ENCODE data around the gene NTF3. TPM values are rescaled to one million over a fixed set of nuclear protein-coding genes. Genes with fewer than 3 reads are reported as not detected.
A peak's percentile ranks its signal among the peaks of the same experiment; 100 is the strongest.

NTF3 gene
- total and polyA plus RNA-seq, 5 experiments from 2014 or later = not detected

- Mint-ChIP-seq H3K9me3 (peaks cover 0 to 18% (median 5%) of the 10 kb centered on the region in 9 donors), H3K27ac (no peak overlapping the region), H3K36me3 (no peaks in the 10 kb centered on the region), H3K27me3 (peaks cover 3 to 35% (median 8%) of the 10 kb centered on the region in 5 donors), H3K4me1 (peaks cover 0 to 3% (median 0%) of the 10 kb centered on the region in 4 donors), H3K4me3 (no peak overlapping the region)
- POLR2A ChIA-PET = no interaction called here
- no peak for DNase-seq
- no peak for ATAC-seq
These were observed 24.7 kb upstream of the NTF3 start for GRCh38 chr12:5407034-5407856.

- no peak overlapping the region for H3K27ac Mint-ChIP-seq
- DNase-seq (no peak), ATAC-seq (no peak)
- H3K36me3 Mint-ChIP-seq = peaks cover 0 to 2% (median 0%) of the 10 kb centered on the region in 3 donors
- H3K27me3 Mint-ChIP-seq = peaks cover under 1 to 25% (median 7%) of the 10 kb centered on the region in 5 donors
- no peaks in the 10 kb centered on the region for H3K4me1 Mint-ChIP-seq
- peaks cover 2 to 23% (median 11%) of the 10 kb centered on the region in 9 donors for H3K9me3 Mint-ChIP-seq
- POLR2A ChIA-PET = no interaction called here
- H3K4me3 Mint-ChIP-seq = no peak overlapping the region
These were observed 22.3 kb upstream of the NTF3 start for GRCh38 chr12:5409619-5410018.

- ATAC-seq (no peak), DNase-seq (no peak)
- Mint-ChIP-seq H3K27me3 (peaks cover 1 to 29% (median 10%) of the 10 kb centered on the region in 5 donors), H3K9me3 (peaks cover 5 to 22% (median 10%) of the 10 kb centered on the region in 9 donors), H3K36me3 (peaks cover 0 to 5% (median 0%) of the 10 kb centered on the region in 3 donors), H3K4me3 (no peak overlapping the region), H3K4me1 (no peaks in the 10 kb centered on the region), H3K27ac (no peak overlapping the region)
- POLR2A ChIA-PET = interaction anchor here (0.7 kb wide), 1 partner anchor 16 kb away, joined by 3 read pairs; no protein-coding TSS in a partner anchor
These were observed 15.3 kb upstream of the NTF3 start for GRCh38 chr12:5416571-5416970.

GRCh38 chr12:5417500-5417899, 14.4 kb upstream of the NTF3 start:
- H3K4me1 Mint-ChIP-seq = no peaks in the 10 kb centered on the region
- no peak for DNase-seq
- peaks cover 2 to 21% (median 7%) of the 10 kb centered on the region in 9 donors for H3K9me3 Mint-ChIP-seq
- no peak for ATAC-seq
- H3K27me3 Mint-ChIP-seq = peaks cover 1 to 38% (median 12%) of the 10 kb centered on the region in 5 donors
- peaks cover 0 to 5% (median 0%) of the 10 kb centered on the region in 3 donors for H3K36me3 Mint-ChIP-seq
- POLR2A ChIA-PET = no interaction called here
- no peak overlapping the region for H3K27ac Mint-ChIP-seq
- H3K4me3 Mint-ChIP-seq = no peak overlapping the region

- Mint-ChIP-seq H3K4me1 (peaks cover 9 to 22% (median 15%) of the 10 kb centered on the region in 4 donors), H3K27me3 (peaks cover 24 to 70% (median 45%) of the 10 kb centered on the region in 5 donors), H3K36me3 (no peaks in the 10 kb centered on the region), H3K4me3 (peak overlapping the region in 1 of 10 donors; percentile 26), H3K27ac (no peak overlapping the region), H3K9me3 (peaks cover 0 to 6% (median 0%) of the 10 kb centered on the region in 9 donors)
- POLR2A ChIA-PET = no interaction called here
- ATAC-seq (no peak), DNase-seq (no peak)
These were observed 3.3 kb upstream of the NTF3 start for GRCh38 chr12:5428332-5429221.

GRCh38 chr12:5429741-5430557, 2.0 kb upstream of the NTF3 start:
- H3K36me3 Mint-ChIP-seq = no peaks in the 10 kb centered on the region
- no peak for DNase-seq
- H3K4me1 Mint-ChIP-seq = peaks cover 9 to 22% (median 15%) of the 10 kb centered on the region in 4 donors
- H3K27ac Mint-ChIP-seq = no peak overlapping the region
- ATAC-seq = no peak
- peaks cover 0 to 7% (median 0%) of the 10 kb centered on the region in 9 donors for H3K9me3 Mint-ChIP-seq
- peak overlapping the region in 3 of 10 donors; percentile 16 to 34 (median 16) for H3K4me3 Mint-ChIP-seq
- POLR2A ChIA-PET = no interaction called here
- peaks cover 22 to 70% (median 45%) of the 10 kb centered on the region in 5 donors for H3K27me3 Mint-ChIP-seq

GRCh38 chr12:5430641-5431603, 986 bp upstream of the NTF3 start:
- POLR2A ChIA-PET = no interaction called here
- Mint-ChIP-seq H3K27ac (no peak overlapping the region), H3K36me3 (no peaks in the 10 kb centered on the region), H3K4me1 (peaks cover 9 to 22% (median 15%) of the 10 kb centered on the region in 4 donors), H3K4me3 (peak overlapping the region; percentile 22 to 88 (median 71)), H3K27me3 (peaks cover 19 to 70% (median 43%) of the 10 kb centered on the region in 5 donors), H3K9me3 (peaks cover 0 to 7% (median 0%) of the 10 kb centered on the region in 9 donors)
- no peak for DNase-seq
- ATAC-seq = no peak

- H3K9me3 Mint-ChIP-seq = peaks cover 0 to 10% (median 0%) of the 10 kb centered on the region in 9 donors
- POLR2A ChIA-PET = interaction anchor here (0.6 kb wide), 1 partner anchor 17 kb away, joined by 3 read pairs; no protein-coding TSS in a partner anchor
- ATAC-seq (no peak), DNase-seq (no peak)
- peaks cover 9 to 22% (median 15%) of the 10 kb centered on the region in 4 donors for H3K4me1 Mint-ChIP-seq
- peaks cover 16 to 47% (median 45%) of the 10 kb centered on the region in 5 donors for H3K27me3 Mint-ChIP-seq
- peak overlapping the region in 3 of 10 donors; percentile 15 to 30 (median 20) for H3K4me3 Mint-ChIP-seq
- no peak overlapping the region for H3K27ac Mint-ChIP-seq
- H3K36me3 Mint-ChIP-seq = no peaks in the 10 kb centered on the region
These were observed 1.4 kb downstream of the NTF3 start for GRCh38 chr12:5433081-5433844.

GRCh38 chr12:5433845-5434646, 2.1 kb downstream of the NTF3 start:
- Mint-ChIP-seq H3K27me3 (peaks cover 13 to 40% (median 39%) of the 10 kb centered on the region in 5 donors), H3K9me3 (peaks cover 0 to 10% (median 0%) of the 10 kb centered on the region in 9 donors), H3K27ac (no peak overlapping the region), H3K4me1 (peaks cover 8 to 22% (median 15%) of the 10 kb centered on the region in 4 donors), H3K4me3 (peak overlapping the region in 1 of 10 donors; percentile 30), H3K36me3 (no peaks in the 10 kb centered on the region)
- POLR2A ChIA-PET = no interaction called here
- no peak for ATAC-seq
- DNase-seq = no peak
